Activated T-helper 2 cell treated with anti-CD3 and anti-CD28 coated beads, Interferon-gamma antibody, Interleukin-2, Interleukin-4, amounts not matched to agents 10 μg/mL and 5 μg/mL and 100 μg/mL, durations not matched to agents 14 hours and 24 hours and 36 hours (primary cell): ENCODE data around the gene LINGO3. TPM values are rescaled to one million over a fixed set of nuclear protein-coding genes. Genes with fewer than 3 reads are reported as not detected.

ENCODE experiments used
- DNase-seq: peaks from one replicate; pipeline ENCODE4 v3.0.0; 2021; ENCODE audit warnings: low spot score
- H3K27ac Mint-ChIP-seq: one replicate; pipeline ENCODE4 v1.8.0; 2021; ENCODE audit warnings: mixed read lengths
- H3K27me3 Mint-ChIP-seq: one replicate; pipeline ENCODE4 v1.8.0; 2021; ENCODE audit warnings: low read depth, mixed read lengths
- H3K36me3 Mint-ChIP-seq: one replicate; pipeline ENCODE4 v1.8.0; 2021; ENCODE audit warnings: low read depth, mixed read lengths
- H3K4me1 Mint-ChIP-seq: one replicate; pipeline ENCODE4 v1.8.0; 2021; ENCODE audit warnings: low read depth, mixed read lengths
- H3K4me3 Mint-ChIP-seq: one replicate; pipeline ENCODE4 v1.8.0; 2021; ENCODE audit warnings: low read depth, mild to moderate bottlenecking, moderate library complexity, mixed read lengths
- H3K9me3 Mint-ChIP-seq: one replicate; pipeline ENCODE4 v1.8.0; 2021; ENCODE audit warnings: mixed read lengths
- intact Hi-C: fragments of 100-400 bp; cut with micrococcal nuclease; formaldehyde crosslinking; loops from one replicate; pipeline ENCODE4 v1.15.1; 2023
- total RNA-seq: library from RNA; stranded (reverse); gene quantifications from 2 replicates; pipeline ENCODE4 v1.2.3, GENCODE V29; 2022

LINGO3 gene
- total RNA-seq, 1 donor from 2014 or later = 0.23 TPM

DNA sequence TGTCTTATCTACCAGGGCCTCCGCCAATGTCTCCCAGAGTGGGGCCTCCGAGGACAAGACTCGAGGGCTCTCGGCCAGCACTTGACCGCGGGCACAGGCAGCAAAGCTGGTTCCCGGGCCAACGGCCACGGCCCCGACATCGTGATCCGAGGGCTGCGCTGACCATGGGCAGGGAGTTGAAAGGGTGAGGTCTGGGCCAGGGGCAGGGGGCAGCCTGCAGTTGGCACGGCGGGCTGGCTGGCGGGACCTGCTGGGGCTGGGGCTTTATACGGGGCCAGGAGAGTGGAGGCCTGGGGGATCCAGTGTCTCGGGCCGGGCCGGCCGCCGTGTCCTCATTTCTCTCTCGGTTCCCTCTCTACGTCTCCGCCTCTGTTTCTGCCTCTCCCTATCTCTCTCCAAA, 9.8 kb upstream of the LINGO3 start:
- no peak overlapping the region for H3K4me3 Mint-ChIP-seq
- H3K4me1 Mint-ChIP-seq = no peaks in the 10 kb centered on the region
- peaks cover 13% of the 10 kb centered on the region for H3K9me3 Mint-ChIP-seq
- DNase-seq = no peak
- no peaks in the 10 kb centered on the region for H3K36me3 Mint-ChIP-seq
- intact Hi-C loops = no loop called here
- no peak overlapping the region for H3K27ac Mint-ChIP-seq
- peaks cover 13% of the 10 kb centered on the region for H3K27me3 Mint-ChIP-seq

DNA sequence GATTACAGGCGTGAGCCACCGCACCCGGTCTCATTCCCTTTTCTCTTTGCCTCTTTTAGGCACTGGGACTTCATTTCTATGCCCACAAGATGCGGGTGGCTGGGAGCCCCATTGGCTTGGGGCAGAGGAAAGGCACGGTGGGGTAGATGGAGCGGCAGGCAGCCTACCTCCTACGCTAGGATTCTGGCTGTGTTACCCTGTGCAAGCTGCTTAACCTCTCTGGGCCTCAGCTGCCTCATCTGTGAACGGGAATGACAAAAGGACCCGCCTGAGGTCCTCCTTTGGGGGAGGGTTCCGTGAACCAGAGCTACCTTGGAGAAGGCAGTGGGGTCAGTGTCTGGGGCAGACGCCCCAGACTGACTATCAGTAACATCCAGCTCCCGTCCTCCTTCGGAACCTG, 9.3 kb upstream of the LINGO3 start:
- Mint-ChIP-seq H3K4me3 (no peak overlapping the region), H3K36me3 (no peaks in the 10 kb centered on the region), H3K4me1 (no peaks in the 10 kb centered on the region), H3K27me3 (peaks cover 14% of the 10 kb centered on the region), H3K27ac (no peak overlapping the region), H3K9me3 (peaks cover 13% of the 10 kb centered on the region)
- intact Hi-C loops = no loop called here
- no peak for DNase-seq

DNA sequence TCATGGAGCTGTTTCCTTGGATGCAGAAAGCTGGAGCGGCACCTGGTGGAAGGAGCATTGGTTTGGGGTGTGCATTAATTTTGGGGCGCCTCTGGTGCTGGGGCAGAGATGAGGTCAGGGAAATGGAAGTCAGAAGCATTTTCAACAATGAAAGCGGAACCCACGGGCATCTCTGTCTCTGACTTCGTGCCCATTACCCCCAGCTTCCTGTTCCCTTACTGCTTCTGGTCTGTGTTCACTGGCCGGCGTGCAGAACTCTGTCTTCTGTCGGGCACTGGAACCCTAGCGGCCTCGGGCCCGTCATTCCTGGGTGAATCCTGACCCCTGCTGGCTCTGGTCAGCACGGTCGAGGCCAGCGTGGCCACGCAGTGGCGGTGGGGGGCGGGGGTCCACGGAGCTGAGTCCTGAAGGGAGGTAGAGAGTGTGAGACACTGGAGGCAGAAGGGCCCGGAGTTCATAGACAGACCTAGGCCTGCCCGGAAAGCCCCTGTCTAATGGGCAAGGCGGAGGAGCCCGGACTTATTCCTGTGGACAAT, 7.9 kb upstream of the LINGO3 start:
- Mint-ChIP-seq H3K27me3 (peaks cover 18% of the 10 kb centered on the region), H3K27ac (no peak overlapping the region), H3K36me3 (no peaks in the 10 kb centered on the region), H3K9me3 (peaks cover 13% of the 10 kb centered on the region), H3K4me1 (no peaks in the 10 kb centered on the region), H3K4me3 (no peak overlapping the region)
- no peak for DNase-seq
- intact Hi-C loops = no loop called here

DNA sequence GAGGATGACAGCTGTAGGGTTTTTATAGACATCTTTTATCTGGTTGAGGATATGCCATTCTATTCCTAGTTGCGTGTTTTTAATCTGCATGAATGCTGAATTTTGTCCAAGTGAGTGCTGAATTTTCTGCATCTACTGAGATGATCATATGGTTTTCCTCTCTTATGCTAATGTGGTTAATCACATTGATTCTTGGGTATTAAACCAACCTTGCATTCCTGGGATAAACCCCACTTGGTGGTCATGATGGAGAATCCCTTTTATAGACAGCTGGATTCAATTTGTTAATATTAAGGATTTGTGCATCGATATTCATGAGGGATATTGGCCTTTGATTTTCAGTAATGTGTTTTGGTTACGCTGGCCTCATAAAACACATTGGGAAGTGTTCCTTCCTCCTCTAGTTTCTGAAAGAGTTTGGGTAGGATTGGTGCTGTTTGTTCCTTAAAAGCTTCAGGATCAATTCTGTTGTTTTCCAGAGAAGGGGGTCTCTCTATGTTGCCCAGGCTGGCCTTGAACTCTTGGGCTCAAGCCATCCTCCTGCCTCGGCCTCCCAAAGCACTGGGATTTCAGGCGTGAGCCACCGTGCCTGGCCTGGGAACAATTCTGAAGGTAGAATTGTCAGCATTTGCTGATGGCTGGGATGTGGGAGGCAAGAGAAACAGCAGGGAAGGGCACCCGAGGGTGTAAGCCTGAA, 7.3 kb upstream of the LINGO3 start:
- Mint-ChIP-seq H3K36me3 (no peaks in the 10 kb centered on the region), H3K27ac (no peak overlapping the region), H3K4me3 (no peak overlapping the region), H3K9me3 (peaks cover 13% of the 10 kb centered on the region), H3K4me1 (no peaks in the 10 kb centered on the region), H3K27me3 (peaks cover 20% of the 10 kb centered on the region)
- intact Hi-C loops = no loop called here
- DNase-seq = no peak

DNA sequence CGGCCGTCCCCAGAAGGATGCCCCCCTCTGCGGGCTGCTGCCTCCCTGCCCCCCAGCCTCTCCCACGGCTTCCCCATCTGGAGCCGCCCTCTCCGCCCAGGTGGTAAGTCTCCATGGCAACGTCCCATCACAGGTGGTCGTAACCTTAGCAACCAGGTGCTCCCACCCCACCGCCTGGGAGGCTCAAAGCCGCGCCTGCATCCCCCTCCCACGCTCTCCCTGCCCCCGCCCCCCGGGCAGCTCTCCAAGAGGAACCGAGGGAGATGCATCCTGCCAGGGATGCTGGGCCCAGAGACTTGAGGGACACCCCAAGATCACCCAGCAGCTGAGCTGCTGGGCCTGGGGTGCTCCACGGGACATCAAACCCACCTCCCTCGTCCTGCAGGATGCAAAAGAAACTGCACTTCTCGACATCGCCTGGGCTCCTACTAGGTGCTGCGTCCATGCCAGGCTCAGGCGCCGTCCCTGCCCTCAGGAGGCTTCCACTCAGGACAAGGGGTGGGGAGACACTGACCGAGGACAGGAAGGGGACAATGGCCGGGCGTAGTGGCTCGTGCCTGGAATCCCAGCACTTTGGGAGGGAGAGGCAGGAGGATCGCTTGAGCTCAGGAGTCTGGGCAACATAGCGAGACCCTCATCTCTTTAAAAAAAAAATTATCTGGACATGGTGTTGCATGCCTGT, 5.0 kb upstream of the LINGO3 start:
- H3K27me3 Mint-ChIP-seq = peaks cover 37% of the 10 kb centered on the region
- peaks cover 13% of the 10 kb centered on the region for H3K9me3 Mint-ChIP-seq
- H3K27ac Mint-ChIP-seq = no peak overlapping the region
- peaks cover 2% of the 10 kb centered on the region for H3K4me1 Mint-ChIP-seq
- no peak overlapping the region for H3K4me3 Mint-ChIP-seq
- no peak for DNase-seq
- intact Hi-C loops = no loop called here
- no peaks in the 10 kb centered on the region for H3K36me3 Mint-ChIP-seq

DNA sequence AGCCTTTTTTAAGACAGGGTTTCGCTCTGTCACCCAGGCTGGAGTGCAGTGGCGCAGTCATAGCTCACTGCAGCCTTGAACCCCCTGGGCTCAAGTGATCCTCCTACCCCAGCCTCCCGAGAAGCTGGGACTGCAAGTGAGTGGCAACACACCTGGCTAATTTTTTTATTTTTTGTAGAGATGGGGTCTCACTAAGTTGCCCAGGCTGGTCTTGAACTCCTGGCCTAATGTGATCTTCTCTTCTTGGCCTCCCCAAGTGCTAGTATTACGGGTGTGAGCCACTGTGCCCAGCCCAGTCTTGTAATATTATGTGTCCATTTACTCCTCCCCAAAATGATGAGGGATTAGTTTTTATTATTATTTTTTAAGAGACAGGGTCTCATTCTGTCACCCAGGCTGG, 3.1 kb upstream of the LINGO3 start:
- DNase-seq = no peak
- intact Hi-C loops = no loop called here
- Mint-ChIP-seq H3K9me3 (peaks cover 13% of the 10 kb centered on the region), H3K4me1 (peaks cover 2% of the 10 kb centered on the region), H3K36me3 (no peaks in the 10 kb centered on the region), H3K27ac (no peak overlapping the region), H3K27me3 (peaks cover 46% of the 10 kb centered on the region), H3K4me3 (no peak overlapping the region)

DNA sequence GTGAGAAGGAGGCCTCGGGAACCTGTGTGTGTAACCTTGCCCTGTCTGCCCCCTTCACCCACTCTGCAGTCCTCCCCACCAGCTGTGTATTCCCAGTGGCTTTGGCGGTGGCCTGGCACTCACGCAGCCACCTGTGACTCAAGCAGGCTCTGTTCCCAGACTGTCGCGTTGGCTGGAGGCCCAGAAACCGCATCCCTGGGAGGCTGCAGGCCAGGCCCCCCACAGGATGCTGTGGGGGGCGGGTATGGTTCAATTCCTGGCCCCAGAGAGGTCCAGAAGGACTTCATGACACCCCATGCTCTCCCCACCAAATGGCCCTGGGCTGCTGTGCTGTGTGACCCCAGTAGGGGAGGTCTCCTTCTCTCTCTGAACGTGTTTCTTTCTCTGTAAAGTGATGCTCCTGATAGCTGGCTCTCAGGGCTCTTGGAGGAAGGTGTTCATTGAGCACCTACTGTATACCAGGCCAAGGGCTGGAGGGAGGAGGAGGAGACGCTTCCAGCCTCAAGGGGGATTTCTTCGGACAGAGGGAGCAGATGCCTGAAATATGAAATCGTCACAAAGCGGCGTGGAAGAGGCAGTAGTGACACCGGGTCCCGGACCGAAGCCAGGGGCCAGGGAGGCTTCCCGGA, 1.9 kb upstream of the LINGO3 start:
- DNase-seq = no peak
- Mint-ChIP-seq H3K27me3 (peaks cover 56% of the 10 kb centered on the region), H3K27ac (no peak overlapping the region)

DNA sequence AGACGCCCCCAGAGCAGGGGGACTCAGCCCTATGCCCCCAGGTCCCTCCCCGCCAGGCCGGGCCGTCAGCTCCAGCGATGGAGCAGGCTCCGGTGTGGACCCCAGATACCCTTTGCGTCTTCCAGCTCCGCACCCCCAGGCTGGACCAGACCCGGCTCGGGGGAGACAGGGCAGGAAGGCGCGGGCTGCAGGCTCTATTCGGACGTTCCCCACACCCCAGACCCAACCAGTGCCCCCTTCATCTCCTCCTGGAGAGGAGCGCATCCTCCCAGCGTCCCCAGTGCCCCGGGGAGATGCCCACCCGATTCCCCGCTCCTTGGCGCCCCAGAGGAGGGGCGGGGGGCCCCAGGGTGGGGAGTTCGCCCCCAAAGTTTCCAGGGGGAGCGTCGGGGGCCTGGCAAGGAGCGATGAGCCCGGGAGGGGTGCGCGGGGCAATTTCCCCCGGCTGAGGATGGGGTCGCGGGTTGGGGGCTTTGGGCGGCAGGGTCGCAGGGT, 389 bp downstream of the LINGO3 start:
- Mint-ChIP-seq H3K27me3 (peaks cover 66% of the 10 kb centered on the region), H3K36me3 (no peaks in the 10 kb centered on the region), H3K4me1 (peaks cover 7% of the 10 kb centered on the region), H3K9me3 (no peaks in the 10 kb centered on the region), H3K4me3 (no peak overlapping the region), H3K27ac (no peak overlapping the region)
- DNase-seq = no peak
- intact Hi-C loops = no loop called here

More for the DNA sequence above, 1.9 kb upstream of the LINGO3 start:
- Mint-ChIP-seq H3K4me3 (no peak overlapping the region), H3K4me1 (peaks cover 2% of the 10 kb centered on the region), H3K36me3 (no peaks in the 10 kb centered on the region), H3K9me3 (peaks cover 7% of the 10 kb centered on the region)
- intact Hi-C loops = no loop called here

DNA sequence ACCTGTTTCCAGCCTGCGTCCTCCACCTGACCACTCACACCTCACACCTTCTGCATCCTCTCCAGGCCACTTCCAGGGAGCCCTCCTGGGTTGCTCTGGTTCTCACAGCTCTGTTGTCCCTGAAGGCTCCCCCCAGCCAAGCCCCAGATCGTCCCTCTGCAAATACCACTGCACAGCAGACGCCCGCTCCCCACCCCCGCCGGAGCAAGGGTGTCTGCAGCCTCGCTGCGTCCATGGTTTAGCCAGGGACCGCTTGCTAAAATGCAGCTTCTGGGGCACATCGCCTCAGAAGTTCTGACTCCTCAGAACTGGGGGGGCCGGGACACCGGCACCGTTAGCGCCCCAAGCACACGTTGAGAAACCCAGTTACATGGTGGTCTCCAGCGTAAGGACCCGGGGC, 983 bp downstream of the LINGO3 start:
- DNase-seq = no peak
- Mint-ChIP-seq H3K27me3 (peaks cover 62% of the 10 kb centered on the region), H3K36me3 (no peaks in the 10 kb centered on the region), H3K9me3 (no peaks in the 10 kb centered on the region), H3K4me3 (no peak overlapping the region), H3K4me1 (peaks cover 7% of the 10 kb centered on the region), H3K27ac (no peak overlapping the region)
- intact Hi-C loops = no loop called here

DNA sequence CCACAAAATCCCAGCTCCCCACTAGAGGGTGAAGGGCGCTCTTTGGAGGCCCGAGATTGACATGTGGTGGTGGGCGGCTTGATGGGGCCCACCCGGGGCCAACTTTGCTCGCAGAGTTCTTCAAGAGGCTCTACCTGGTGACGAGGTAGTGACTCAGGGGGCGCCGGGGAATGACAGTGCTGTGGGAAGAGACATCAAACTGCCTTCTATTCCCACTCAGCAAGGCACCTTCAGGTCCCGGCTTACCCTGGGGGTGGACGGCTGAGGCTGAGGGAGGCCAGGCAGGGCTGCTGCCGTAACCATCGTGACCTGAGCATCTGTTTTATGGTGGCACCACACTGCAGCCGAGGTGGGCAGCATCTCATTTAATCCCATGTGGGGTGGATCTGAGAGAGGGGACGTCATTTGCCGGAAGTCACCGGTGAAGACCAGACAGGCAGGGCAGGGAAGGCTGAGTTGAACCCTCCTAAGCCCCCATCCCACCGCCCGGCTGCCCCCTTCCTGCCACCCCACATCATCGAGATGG, 1.6 kb downstream of the LINGO3 start:
- Mint-ChIP-seq H3K27ac (no peak overlapping the region), H3K27me3 (peaks cover 63% of the 10 kb centered on the region), H3K4me1 (peaks cover 7% of the 10 kb centered on the region), H3K9me3 (no peaks in the 10 kb centered on the region), H3K4me3 (no peak overlapping the region), H3K36me3 (no peaks in the 10 kb centered on the region)
- no peak for DNase-seq
- intact Hi-C loops = no loop called here

DNA sequence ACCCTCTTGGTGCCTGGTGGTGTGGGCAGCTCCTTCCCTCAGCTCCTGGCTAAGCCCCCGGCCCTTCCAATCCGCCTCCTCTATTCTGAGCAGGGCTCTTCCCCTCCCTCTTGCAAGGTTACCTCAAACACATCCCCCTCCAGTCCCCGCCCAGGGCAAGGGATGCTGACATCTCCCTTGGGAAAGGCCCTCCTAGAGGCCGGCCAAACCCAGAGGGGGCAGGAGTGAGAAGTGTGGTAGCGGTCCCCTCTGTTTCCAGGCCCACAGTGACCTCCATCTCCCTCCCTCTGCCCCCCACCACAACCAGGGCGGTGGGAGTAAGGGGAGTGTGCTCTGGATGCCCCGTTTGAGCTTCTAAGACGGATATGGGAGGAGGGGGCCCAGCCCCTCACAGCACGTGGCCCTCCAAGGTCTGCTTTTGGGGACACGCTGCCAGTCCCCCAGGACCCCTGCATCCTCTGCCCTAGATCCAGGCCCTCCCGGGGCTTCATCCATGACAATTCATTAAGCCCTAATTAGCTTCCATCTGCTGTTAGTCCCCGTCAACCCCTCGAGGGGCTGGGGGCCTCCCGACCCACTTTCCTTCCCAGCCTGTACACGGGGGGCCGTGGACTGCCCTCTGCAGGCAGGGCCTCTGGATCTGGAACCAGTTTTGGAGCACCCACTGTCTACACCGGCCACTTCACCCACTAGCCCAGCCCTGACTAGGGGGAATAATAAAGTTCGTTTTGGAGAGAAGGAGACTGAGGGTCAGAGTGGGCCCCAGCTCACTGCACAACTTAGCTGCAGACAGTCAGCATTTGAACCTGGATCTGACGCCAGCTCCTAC, 2.3 kb downstream of the LINGO3 start:
- no peaks in the 10 kb centered on the region for H3K9me3 Mint-ChIP-seq
- H3K4me3 Mint-ChIP-seq = no peak overlapping the region
- no peak for DNase-seq
- no peak overlapping the region for H3K27ac Mint-ChIP-seq
- peaks cover 7% of the 10 kb centered on the region for H3K4me1 Mint-ChIP-seq
- peaks cover 68% of the 10 kb centered on the region for H3K27me3 Mint-ChIP-seq
- intact Hi-C loops = no loop called here
- H3K36me3 Mint-ChIP-seq = no peaks in the 10 kb centered on the region

DNA sequence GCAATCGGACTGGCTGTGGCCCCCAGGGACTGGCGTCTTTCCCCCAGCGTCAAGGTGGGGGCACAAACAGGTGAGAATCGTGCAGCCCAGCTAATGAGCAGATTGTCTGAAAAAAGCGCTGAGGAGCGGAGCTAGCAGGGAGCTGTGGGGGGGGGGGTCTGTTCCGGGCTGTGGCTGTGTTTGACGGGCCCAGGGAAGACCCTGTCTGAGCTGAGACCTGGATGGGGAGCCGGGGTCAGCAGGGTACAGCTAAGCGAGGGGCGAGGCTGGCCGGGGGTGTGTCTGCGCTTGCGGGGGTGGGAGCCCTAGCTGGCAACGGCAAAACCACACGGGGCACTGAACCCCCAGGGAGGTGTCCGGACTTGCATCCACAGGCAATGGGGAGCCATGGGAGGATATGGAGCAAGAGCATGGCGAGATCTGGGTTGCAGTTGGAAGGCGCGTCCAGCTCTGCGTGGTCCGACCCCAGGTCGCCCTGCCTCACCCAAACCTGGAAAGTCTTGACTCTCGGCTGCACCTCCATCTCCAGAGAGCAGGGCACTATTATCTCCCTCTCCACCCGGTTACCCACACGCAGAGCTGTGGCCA, 4.6 kb downstream of the LINGO3 start:
- peaks cover 53% of the 10 kb centered on the region for H3K27me3 Mint-ChIP-seq
- H3K9me3 Mint-ChIP-seq = no peaks in the 10 kb centered on the region
- intact Hi-C loops = no loop called here

More for the DNA sequence above, 4.6 kb downstream of the LINGO3 start:
- H3K27ac Mint-ChIP-seq = no peak overlapping the region
- H3K4me3 Mint-ChIP-seq = no peak overlapping the region
- peaks cover 4% of the 10 kb centered on the region for H3K4me1 Mint-ChIP-seq
- no peaks in the 10 kb centered on the region for H3K36me3 Mint-ChIP-seq
- DNase-seq = no peak
